DMS 273 (cell line): ENCODE results near the gene SAMD7.
A peak's percentile ranks its signal among the peaks of the same experiment; 100 is the strongest.

Experiments
- DNase-seq: peaks from one replicate; lab custom pipeline; 2025; ENCODE audit not compliant: unreplicated experiment; lab: John Stamatoyannopoulos, UW

Gene SAMD7

GRCh38 chr3:169907476-169907875 is 3.9 kb upstream of the SAMD7 start:
- DNase-seq, result no peak

GRCh38 chr3:169907944-169908343 is 3.4 kb upstream of the SAMD7 start:
- no peak for DNase-seq

GRCh38 chr3:169913323-169913722 is 2.0 kb downstream of the SAMD7 start:
- no peak for DNase-seq

GRCh38 chr3:169914321-169914720 is 2.9 kb downstream of the SAMD7 start:
- DNase-seq, result peak; percentile 16

GRCh38 chr3:169923189-169923588 is 11.8 kb downstream of the SAMD7 start:
- peak; percentile 82 for DNase-seq

- peak; percentile 56 for DNase-seq
These were observed 12.5 kb downstream of the SAMD7 start for GRCh38 chr3:169923831-169924230.

GRCh38 chr3:169929830-169930519 is 18.6 kb downstream of the SAMD7 start:
- DNase-seq, result no peak

- DNase-seq, result no peak
These were observed 19.5 kb downstream of the SAMD7 start for GRCh38 chr3:169930843-169931242.

- DNase-seq, result no peak
These were observed 20.6 kb downstream of the SAMD7 start for GRCh38 chr3:169931747-169932520.

- no peak for DNase-seq
These were observed 27.9 kb downstream of the SAMD7 start for GRCh38 chr3:169939320-169939719.

GRCh38 chr3:169939751-169940150 is 28.4 kb downstream of the SAMD7 start:
- DNase-seq, result no peak

- DNase-seq, result no peak
These were observed 29.3 kb downstream of the SAMD7 start for GRCh38 chr3:169940470-169941181.

GRCh38 chr3:169945313-169945712 is 33.9 kb downstream of the SAMD7 start:
- no peak for DNase-seq

GRCh38 chr3:169946336-169946735 is 35.0 kb downstream of the SAMD7 start:
- DNase-seq, result no peak

GRCh38 chr3:169948559-169949448 is 37.4 kb downstream of the SAMD7 start:
- no peak for DNase-seq

- DNase-seq, result no peak
These were observed 40.7 kb downstream of the SAMD7 start for GRCh38 chr3:169952045-169952444.

GRCh38 chr3:169953462-169954141 is 42.2 kb downstream of the SAMD7 start:
- DNase-seq, result no peak

GRCh38 chr3:169954142-169954756 is 42.9 kb downstream of the SAMD7 start:
- no peak for DNase-seq

GRCh38 chr3:169955406-169955805 is 44.0 kb downstream of the SAMD7 start:
- DNase-seq, result no peak

GRCh38 chr3:169964176-169964575 is 52.8 kb downstream of the SAMD7 start:
- no peak for DNase-seq
